Neural progenitor cell (in vitro differentiated cells): ENCODE results near the gene SLC38A9. TPM values are rescaled to one million over a fixed set of nuclear protein-coding genes. Genes with fewer than 3 reads are reported as not detected.

ENCODE experiments used
- DNase-seq: peaks from one replicate; pipeline ENCODE4 v3.0.0-alpha.2; 2016; ENCODE audit warnings: low spot score
- H2AFZ ChIP-seq: fragments of 200-600 bp; sonication (generic); replicated peaks from 2 replicates; pipeline ENCODE4 v1.6.1; 2016; ENCODE audit warnings: antibody characterized with exemption
- H3F3A ChIP-seq: fragments of 200-600 bp; sonication (generic); 2 replicates; pipeline ENCODE4 v1.6.1; 2016; ENCODE audit warnings: antibody characterized with exemption, low read depth
- H3K27ac ChIP-seq: fragments of 200-600 bp; sonication (generic); 2 replicates; pipeline ENCODE4 v1.5.1; 2016; ENCODE audit warnings: mild to moderate bottlenecking
- H3K27me3 ChIP-seq: fragments of 200-600 bp; sonication (generic); 2 replicates; pipeline ENCODE4 v1.6.1; 2016; ENCODE audit warnings: mild to moderate bottlenecking, moderate library complexity
- H3K36me3 ChIP-seq: fragments of 200-600 bp; sonication (generic); 2 replicates; pipeline ENCODE4 v1.5.1; 2016
- H3K4me1 ChIP-seq: fragments of 200-600 bp; sonication (generic); 2 replicates; pipeline ENCODE4 v1.6.1; 2016; ENCODE audit warnings: mixed run types
- H3K4me2 ChIP-seq: fragments of 200-600 bp; sonication (generic); 2 replicates; pipeline ENCODE4 v1.6.1; 2016
- H3K4me3 ChIP-seq: fragments of 200-600 bp; sonication (generic); 2 replicates; pipeline ENCODE4 v1.5.1; 2016
- H3K79me2 ChIP-seq: fragments of 200-600 bp; sonication (generic); 2 replicates; pipeline ENCODE4 v1.6.1; 2016; ENCODE audit warnings: low read depth
- H3K9ac ChIP-seq: fragments of 200-600 bp; sonication (generic); 2 replicates; pipeline ENCODE4 v1.6.1; 2016
- H3K9me3 ChIP-seq: fragments of 200-600 bp; sonication (generic); 2 replicates; pipeline ENCODE4 v1.5.1; 2016; ENCODE audit warnings: low read depth
- H4K20me1 ChIP-seq: fragments of 200-600 bp; sonication (generic); 2 replicates; pipeline ENCODE4 v1.6.1; 2016; ENCODE audit warnings: low read depth
- H3K27ac Mint-ChIP-seq: 3 replicates; pipeline ENCODE4 v1.8.0; 2021; ENCODE audit warnings: mixed read lengths
- H3K27me3 Mint-ChIP-seq: 2 replicates; pipeline ENCODE4 v1.8.0; 2022; ENCODE audit warnings: low read depth, mild to moderate bottlenecking, inconsistent platforms, moderate library complexity, mixed read lengths; ENCODE audit not compliant: insufficient read depth
- H3K36me3 Mint-ChIP-seq: 3 replicates; pipeline ENCODE4 v1.8.0; 2021; ENCODE audit warnings: mixed read lengths
- H3K4me1 Mint-ChIP-seq: 3 replicates; pipeline ENCODE4 v1.8.0; 2021; ENCODE audit warnings: mixed read lengths
- H3K4me3 Mint-ChIP-seq: 3 replicates; pipeline ENCODE4 v1.8.0; 2021; ENCODE audit warnings: mild to moderate bottlenecking, moderate library complexity, mixed read lengths
- H3K9me3 Mint-ChIP-seq: 3 replicates; pipeline ENCODE4 v1.8.0; 2020; ENCODE audit warnings: mixed read lengths
- EZH2 ChIP-seq: fragments of 200-600 bp; sonication (generic); IDR thresholded peaks from 2 replicates; pipeline ENCODE4 v1.6.1; 2017; ENCODE audit warnings: antibody characterized with exemption, mild to moderate bottlenecking, moderate library complexity
- EZH2phosphoT487 ChIP-seq: fragments of 200-600 bp; sonication (generic); IDR thresholded peaks from 2 replicates; pipeline ENCODE4 v1.6.1; 2017; ENCODE audit warnings: antibody characterized with exemption
- total RNA-seq: library from RNA; depleted of rRNA; stranded (reverse); fragments of >200 nt; gene quantifications from 2 replicates; pipeline ENCODE4 v1.2.3, GENCODE V29; 2015; ENCODE audit warnings: low replicate concordance
- TF ChIP-seq, protein P1 (sequence below): fragments of 200-600 bp; sonication (generic); IDR thresholded peaks from 2 replicates; pipeline ENCODE4 v1.5.1; 2017; ENCODE audit warnings: antibody characterized with exemption, mild to moderate bottlenecking

Gene SLC38A9
- total RNA-seq, 1 donor from 2014 or later: 57.7 TPM

DNA sequence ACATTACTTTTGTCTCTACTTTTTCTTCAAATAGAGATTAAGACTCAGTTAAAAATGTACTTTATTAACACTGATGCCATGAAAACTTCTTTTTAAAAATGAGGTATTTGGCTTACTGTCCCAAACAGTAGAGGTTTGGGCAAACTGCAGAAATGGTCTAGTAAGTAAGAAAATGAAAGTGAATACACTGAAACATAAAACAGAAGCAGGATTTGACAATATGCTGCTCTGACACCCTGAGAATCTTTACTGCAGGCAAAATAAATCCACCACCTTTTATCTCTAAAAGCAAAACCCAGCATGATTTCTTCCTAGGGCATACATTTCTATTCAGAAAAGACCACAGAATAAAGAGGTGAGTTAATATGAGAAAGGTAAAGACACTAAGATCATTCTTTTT, 86.2 kb downstream of the SLC38A9 start:
- Histone ChIP-seq H3K27ac (no peak overlapping the region), H2AFZ (no peak overlapping the region), H3F3A (peaks cover 35% of the 10 kb centered on the region), H3K9me3 (no peaks in the 10 kb centered on the region), H3K9ac (no peak overlapping the region), H3K4me1 (peaks cover 26% of the 10 kb centered on the region), H4K20me1 (no peaks in the 10 kb centered on the region), H3K36me3 (no peaks in the 10 kb centered on the region), H3K79me2 (no peaks in the 10 kb centered on the region), H3K4me2 (no peak overlapping the region), H3K27me3 (no peaks in the 10 kb centered on the region), H3K4me3 (no peak overlapping the region)
- H3K27ac Mint-ChIP-seq: no peak overlapping the region
- H3K4me3 Mint-ChIP-seq: no peak overlapping the region
- peaks cover 3% of the 10 kb centered on the region for H3K36me3 Mint-ChIP-seq
- TF ChIP-seq, protein P1, sequence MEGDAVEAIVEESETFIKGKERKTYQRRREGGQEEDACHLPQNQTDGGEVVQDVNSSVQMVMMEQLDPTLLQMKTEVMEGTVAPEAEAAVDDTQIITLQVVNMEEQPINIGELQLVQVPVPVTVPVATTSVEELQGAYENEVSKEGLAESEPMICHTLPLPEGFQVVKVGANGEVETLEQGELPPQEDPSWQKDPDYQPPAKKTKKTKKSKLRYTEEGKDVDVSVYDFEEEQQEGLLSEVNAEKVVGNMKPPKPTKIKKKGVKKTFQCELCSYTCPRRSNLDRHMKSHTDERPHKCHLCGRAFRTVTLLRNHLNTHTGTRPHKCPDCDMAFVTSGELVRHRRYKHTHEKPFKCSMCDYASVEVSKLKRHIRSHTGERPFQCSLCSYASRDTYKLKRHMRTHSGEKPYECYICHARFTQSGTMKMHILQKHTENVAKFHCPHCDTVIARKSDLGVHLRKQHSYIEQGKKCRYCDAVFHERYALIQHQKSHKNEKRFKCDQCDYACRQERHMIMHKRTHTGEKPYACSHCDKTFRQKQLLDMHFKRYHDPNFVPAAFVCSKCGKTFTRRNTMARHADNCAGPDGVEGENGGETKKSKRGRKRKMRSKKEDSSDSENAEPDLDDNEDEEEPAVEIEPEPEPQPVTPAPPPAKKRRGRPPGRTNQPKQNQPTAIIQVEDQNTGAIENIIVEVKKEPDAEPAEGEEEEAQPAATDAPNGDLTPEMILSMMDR: no peak
- TF ChIP-seq EZH2phosphoT487 (no peak), EZH2 (no peak)
- no peaks in the 10 kb centered on the region for H3K9me3 Mint-ChIP-seq
- H3K27me3 Mint-ChIP-seq: no peaks in the 10 kb centered on the region
- peaks cover 20% of the 10 kb centered on the region for H3K4me1 Mint-ChIP-seq
- no peak for DNase-seq

DNA sequence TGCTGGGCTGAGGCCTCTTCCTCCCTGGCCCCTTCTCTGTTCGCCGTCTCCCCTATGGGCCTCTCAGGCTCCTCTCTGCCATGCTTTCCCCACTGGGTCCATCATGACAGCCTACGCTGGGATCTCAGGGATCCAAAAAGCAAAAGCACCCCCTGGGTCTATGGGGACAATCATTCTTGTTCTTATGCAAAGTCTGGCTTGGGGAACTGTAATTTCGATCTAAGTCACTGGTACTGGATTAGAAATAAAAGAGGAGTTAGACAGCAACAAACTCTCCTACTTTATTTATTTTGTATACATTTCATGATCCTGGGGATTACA, 86.6 kb downstream of the SLC38A9 start:
- Mint-ChIP-seq H3K4me3 (no peak overlapping the region), H3K27ac (peak overlapping the region; percentile 36), H3K27me3 (no peaks in the 10 kb centered on the region), H3K36me3 (peaks cover 3% of the 10 kb centered on the region), H3K4me1 (peaks cover 24% of the 10 kb centered on the region), H3K9me3 (no peaks in the 10 kb centered on the region)
- Histone ChIP-seq H3K27me3 (no peaks in the 10 kb centered on the region), H3K4me3 (no peak overlapping the region), H3K9me3 (no peaks in the 10 kb centered on the region), H3K9ac (no peak overlapping the region), H3K4me1 (peaks cover 26% of the 10 kb centered on the region), H3K4me2 (peak overlapping the region; percentile 39), H4K20me1 (no peaks in the 10 kb centered on the region), H2AFZ (no peak overlapping the region), H3K79me2 (no peaks in the 10 kb centered on the region), H3K27ac (peak overlapping the region; percentile 2), H3F3A (peaks cover 35% of the 10 kb centered on the region), H3K36me3 (no peaks in the 10 kb centered on the region)
- peak; percentile 32 for DNase-seq
- TF ChIP-seq EZH2phosphoT487 (no peak), EZH2 (no peak)
- TF ChIP-seq, protein P1: no peak

DNA sequence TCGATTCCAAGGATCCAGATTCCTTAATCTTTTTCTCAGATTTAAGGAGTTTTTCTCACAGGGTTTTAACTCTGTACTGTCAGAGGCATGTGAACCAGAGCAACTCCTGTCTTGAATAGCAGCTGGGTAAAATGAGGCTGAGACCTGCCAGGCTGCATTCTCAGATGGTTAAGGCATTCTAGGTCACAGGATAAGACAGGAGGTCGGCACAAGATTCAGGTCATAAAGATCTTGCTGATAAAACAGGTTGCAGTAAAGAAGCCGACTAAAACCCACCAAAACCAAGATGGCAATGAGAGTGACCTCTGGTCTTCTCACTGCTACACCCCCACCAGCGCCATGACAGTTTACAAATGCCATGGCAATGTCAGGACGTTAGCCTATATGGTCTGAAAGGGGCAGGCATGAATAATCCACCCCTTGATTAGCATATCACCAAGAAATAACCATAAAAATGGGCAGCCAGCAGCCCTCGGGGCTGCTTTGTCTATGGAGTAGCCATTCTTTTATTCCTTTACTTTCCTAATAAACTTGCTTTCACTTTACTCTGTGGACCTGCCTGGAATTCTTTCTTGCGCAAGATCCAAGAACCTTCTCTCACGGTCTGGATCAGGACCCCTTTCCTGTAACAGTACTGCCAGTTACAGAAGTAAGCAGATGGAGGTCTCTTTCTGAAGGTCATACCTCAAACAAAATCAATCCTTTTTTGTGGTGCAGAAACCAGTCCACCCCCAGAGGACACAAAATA, 87.1 kb downstream of the SLC38A9 start:
- H3K4me1 ChIP-seq: peaks cover 26% of the 10 kb centered on the region
- Mint-ChIP-seq H3K9me3 (no peaks in the 10 kb centered on the region), H3K4me1 (peaks cover 24% of the 10 kb centered on the region), H3K27ac (peak overlapping the region; percentile 36), H3K4me3 (no peak overlapping the region), H3K27me3 (no peaks in the 10 kb centered on the region), H3K36me3 (peaks cover 3% of the 10 kb centered on the region)
- H3K79me2 ChIP-seq: no peaks in the 10 kb centered on the region
- H3F3A ChIP-seq: peaks cover 35% of the 10 kb centered on the region
- no peak overlapping the region for H3K9ac ChIP-seq
- no peak overlapping the region for H3K4me3 ChIP-seq
- peak overlapping the region; percentile 39 for H3K4me2 ChIP-seq
- H3K27me3 ChIP-seq: no peaks in the 10 kb centered on the region
- no peak overlapping the region for H2AFZ ChIP-seq
- H4K20me1 ChIP-seq: no peaks in the 10 kb centered on the region
- no peak for DNase-seq
- TF ChIP-seq EZH2phosphoT487 (no peak), EZH2 (no peak)
- TF ChIP-seq, protein P1: no peak
- no peaks in the 10 kb centered on the region for H3K36me3 ChIP-seq
- no peaks in the 10 kb centered on the region for H3K9me3 ChIP-seq
- peak overlapping the region; percentile 2 for H3K27ac ChIP-seq
